ENCODE data around the gene HELZ.
"Not testable (repeated sequence)": the region's sequence is repeated elsewhere in the genome, so short reads cannot be mapped to it uniquely, and the experiment has no call there.

HELZ gene

GRCh38 chr17:67107811-67108775 is 136.9 kb downstream of the HELZ start:
- no peak for TF ChIP-seq ZNF274 (IDR thresholded peaks at IDR 0.05; ENCODE audit: low read depth, low read length)
- no peak overlapping the region for H3K4me3 ChIP-seq (ENCODE audit: low read length)

DNA sequence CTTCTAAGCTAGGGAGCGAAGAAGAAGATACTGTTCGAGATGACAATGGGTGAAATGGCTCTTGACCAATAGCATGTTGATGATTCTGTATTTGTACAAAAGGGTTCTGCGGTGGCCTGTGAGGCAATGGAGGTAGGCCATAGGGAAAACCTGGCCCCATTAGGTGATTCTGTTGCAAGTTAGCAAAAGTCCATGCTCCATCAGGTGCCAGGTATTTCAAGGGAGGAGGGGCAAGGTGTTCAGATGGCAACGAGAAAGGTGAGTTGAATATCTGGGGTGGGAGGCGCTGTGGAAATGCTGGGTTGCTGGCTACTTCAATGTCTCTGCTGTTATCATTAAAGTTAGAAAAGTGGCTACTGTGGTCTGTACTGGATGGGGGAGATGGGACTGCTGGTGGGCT is 137.8 kb downstream of the HELZ start:
- H3K4me3 ChIP-seq (ENCODE audit: low read length), result no peak overlapping the region
- no peak for TF ChIP-seq ZNF274 (IDR thresholded peaks at IDR 0.05; ENCODE audit: low read depth, low read length)

DNA sequence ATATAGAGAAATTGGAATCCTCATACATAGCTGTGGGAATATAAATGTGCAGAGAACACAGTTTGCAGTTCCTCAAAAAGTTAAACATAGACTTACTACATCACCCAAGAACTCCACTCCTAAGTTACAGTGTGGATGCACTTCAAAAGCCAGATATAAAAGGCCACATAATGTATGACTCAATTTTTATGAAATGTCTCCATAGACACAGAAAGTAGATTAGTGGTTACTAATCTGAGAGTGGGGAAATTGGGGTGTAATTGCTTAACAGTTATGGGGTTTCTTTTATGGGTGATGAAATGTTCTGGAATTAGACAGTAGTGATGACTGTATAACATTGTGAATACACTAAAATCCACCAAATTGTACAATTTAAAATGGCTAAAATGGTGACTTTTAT is 139.8 kb downstream of the HELZ start:
- no peak overlapping the region for H3K4me3 ChIP-seq (ENCODE audit: low read length)

GRCh38 chr17:67104641-67105040 is 140.4 kb downstream of the HELZ start:
- H3K4me3 ChIP-seq (ENCODE audit: low read length), result not testable (repeated sequence)

More for the DNA sequence above, 139.8 kb downstream of the HELZ start:
- no peak for TF ChIP-seq ZNF274 (IDR thresholded peaks at IDR 0.05; ENCODE audit: low read depth, low read length)

- no peak overlapping the region for H3K4me3 ChIP-seq (ENCODE audit: low read length)
- no peak for TF ChIP-seq ZNF274 (IDR thresholded peaks at IDR 0.05; ENCODE audit: low read depth, low read length)
Measured at GRCh38 chr17:67098006-67098405, 147.0 kb downstream of the HELZ start.

- H3K4me3 ChIP-seq (ENCODE audit: low read length), result no peak overlapping the region
- TF ChIP-seq ZNF274 (IDR thresholded peaks at IDR 0.05; ENCODE audit: low read depth, low read length), result no peak
Measured at GRCh38 chr17:67096609-67097008, 148.4 kb downstream of the HELZ start.

- TF ChIP-seq ZNF274 (IDR thresholded peaks at IDR 0.05; ENCODE audit: low read depth, low read length), result no peak
- no peak overlapping the region for H3K4me3 ChIP-seq (ENCODE audit: low read length)
Measured at GRCh38 chr17:67095803-67096202, 149.2 kb downstream of the HELZ start.

DNA sequence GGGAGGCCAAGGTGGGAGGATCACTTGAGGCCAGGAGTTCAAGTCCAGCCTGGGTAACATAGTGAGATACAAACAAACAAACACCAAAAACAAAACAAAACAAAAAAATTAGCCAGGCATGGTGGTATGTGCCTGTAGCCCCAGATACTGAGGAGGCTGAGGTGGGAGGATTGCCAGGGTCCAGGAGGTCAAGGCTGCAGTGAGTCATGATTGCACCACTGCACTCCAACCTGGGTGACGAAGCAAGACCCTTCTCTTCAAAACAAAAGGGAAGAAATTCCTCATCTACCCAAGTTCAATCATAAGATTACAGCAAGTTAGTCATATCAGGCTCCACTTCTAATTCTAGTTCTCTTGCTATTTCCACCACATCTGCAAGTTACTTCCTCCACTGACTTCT is 149.7 kb downstream of the HELZ start:
- not testable (repeated sequence) for H3K4me3 ChIP-seq (ENCODE audit: low read length)

- H3K4me3 ChIP-seq (ENCODE audit: low read length), result no peak overlapping the region
- no peak for TF ChIP-seq ZNF274 (IDR thresholded peaks at IDR 0.05; ENCODE audit: low read depth, low read length)
Measured at GRCh38 chr17:67093348-67093747, 151.6 kb downstream of the HELZ start.

GRCh38 chr17:67092710-67093109 is 152.3 kb downstream of the HELZ start:
- not testable (repeated sequence) for H3K4me3 ChIP-seq (ENCODE audit: low read length)

DNA sequence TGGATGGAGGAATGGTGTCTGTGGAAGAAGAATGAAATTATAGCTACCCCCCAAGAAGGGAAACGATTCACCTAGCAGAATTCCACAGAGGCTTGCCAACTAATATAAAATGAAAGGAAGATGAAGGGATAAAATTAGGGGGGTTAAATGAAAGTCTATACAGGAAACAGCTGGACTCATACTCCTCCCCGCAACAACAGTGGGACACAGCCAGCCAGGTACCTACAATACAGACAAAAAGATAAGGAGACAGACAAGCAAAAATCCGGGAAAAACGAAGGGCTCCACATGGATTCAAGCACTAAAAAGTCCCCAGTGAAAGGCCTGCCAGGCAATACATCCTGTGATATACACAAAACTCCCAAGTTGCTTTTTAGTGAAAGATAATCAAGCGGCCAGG is 152.7 kb downstream of the HELZ start:
- H3K4me3 ChIP-seq (ENCODE audit: low read length), result no peak overlapping the region
- TF ChIP-seq ZNF274 (IDR thresholded peaks at IDR 0.05; ENCODE audit: low read depth, low read length), result no peak

DNA sequence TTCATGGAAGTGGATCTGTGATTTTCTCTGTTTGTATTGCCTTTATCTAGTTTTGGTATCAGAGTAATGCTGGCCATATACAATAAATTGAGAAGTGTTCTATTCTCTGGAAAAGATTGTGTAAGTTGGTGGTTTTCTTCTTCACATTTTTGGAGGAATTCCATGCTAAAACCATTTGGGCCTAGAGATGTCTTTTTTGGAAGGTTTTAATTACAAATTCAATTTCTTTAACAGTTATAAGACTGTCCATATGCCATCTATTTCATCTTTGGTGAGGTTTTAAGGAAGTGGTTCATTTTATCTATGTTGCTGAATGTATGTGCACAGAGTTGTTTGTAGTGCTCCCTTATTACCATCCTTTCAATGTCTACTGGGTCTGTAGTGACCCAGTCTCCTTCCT is 154.7 kb downstream of the HELZ start:
- TF ChIP-seq ZNF274 (IDR thresholded peaks at IDR 0.05; ENCODE audit: low read depth, low read length), result no peak
- no peak overlapping the region for H3K4me3 ChIP-seq (ENCODE audit: low read length)

DNA sequence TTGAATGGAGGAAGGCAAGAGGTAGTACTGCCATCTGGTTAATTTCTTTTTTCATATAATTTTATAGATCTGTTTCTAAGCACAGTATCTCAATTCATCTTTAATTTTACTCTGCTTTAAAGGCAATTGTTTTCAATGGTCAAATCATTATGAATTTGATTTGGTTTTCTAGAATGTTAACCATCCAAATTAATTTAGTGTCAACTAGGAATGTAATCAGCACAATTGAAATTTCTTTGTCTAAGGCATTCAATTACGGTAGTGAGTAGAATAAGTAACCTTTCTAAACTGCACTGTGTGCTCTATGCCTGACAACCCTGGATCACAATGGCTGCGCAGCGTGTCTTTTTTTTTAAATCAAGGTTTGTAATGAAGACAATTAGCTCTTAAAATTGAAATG is 156.4 kb downstream of the HELZ start:
- TF ChIP-seq ZNF274 (IDR thresholded peaks at IDR 0.05; ENCODE audit: low read depth, low read length), result no peak
- no peak overlapping the region for H3K4me3 ChIP-seq (ENCODE audit: low read length)

DNA sequence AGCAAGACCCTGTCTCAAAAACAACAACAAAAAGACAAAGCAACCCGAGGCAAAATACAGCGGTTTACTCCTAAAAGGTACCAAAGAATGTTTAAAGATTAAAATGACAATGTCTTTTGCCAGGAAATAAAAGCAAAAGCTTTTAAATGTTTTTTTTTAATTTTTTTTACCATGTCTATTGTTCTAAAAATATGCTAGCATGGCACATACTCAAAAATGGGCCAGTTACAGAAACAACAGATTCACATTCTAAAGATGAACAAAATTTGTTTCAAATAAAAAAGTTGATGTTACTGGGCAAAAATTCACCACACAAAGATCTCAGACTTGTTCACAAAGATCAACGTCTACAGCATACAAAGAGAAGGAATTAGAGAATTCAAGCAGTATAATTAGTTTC is 159.6 kb downstream of the HELZ start:
- H3K4me3 ChIP-seq (ENCODE audit: low read length), result no peak overlapping the region
- TF ChIP-seq ZNF274 (IDR thresholded peaks at IDR 0.05; ENCODE audit: low read depth, low read length), result no peak

- peak overlapping the region; percentile 55; the same call in 1 of the 2 replicates for H3K4me3 ChIP-seq (ENCODE audit: low read length)
- no peak for TF ChIP-seq ZNF274 (IDR thresholded peaks at IDR 0.05; ENCODE audit: low read depth, low read length)
Measured at GRCh38 chr17:67082107-67082506, 162.9 kb downstream of the HELZ start.

GRCh38 chr17:67080804-67081203 is 164.2 kb downstream of the HELZ start:
- TF ChIP-seq ZNF274 (IDR thresholded peaks at IDR 0.05; ENCODE audit: low read depth, low read length), result no peak
- no peak overlapping the region for H3K4me3 ChIP-seq (ENCODE audit: low read length)

Data from GM08714 (cell line).